HG03442 (cell line): ENCODE results near the gene POMP.
A peak's percentile ranks its signal among the peaks of the same experiment; 100 is the strongest.
"Not testable (repeated sequence)": the region's sequence is repeated elsewhere in the genome, so short reads cannot be mapped to it uniquely, and the experiment has no call there.

Source experiments
- ATAC-seq: cut with Tn5 transposase; IDR thresholded peaks from one replicate; pipeline ENCODE4 v1.9.1; 2021; ENCODE audit warnings: mild to moderate bottlenecking, moderate library complexity; ENCODE audit not compliant: unreplicated experiment

POMP gene

DNA sequence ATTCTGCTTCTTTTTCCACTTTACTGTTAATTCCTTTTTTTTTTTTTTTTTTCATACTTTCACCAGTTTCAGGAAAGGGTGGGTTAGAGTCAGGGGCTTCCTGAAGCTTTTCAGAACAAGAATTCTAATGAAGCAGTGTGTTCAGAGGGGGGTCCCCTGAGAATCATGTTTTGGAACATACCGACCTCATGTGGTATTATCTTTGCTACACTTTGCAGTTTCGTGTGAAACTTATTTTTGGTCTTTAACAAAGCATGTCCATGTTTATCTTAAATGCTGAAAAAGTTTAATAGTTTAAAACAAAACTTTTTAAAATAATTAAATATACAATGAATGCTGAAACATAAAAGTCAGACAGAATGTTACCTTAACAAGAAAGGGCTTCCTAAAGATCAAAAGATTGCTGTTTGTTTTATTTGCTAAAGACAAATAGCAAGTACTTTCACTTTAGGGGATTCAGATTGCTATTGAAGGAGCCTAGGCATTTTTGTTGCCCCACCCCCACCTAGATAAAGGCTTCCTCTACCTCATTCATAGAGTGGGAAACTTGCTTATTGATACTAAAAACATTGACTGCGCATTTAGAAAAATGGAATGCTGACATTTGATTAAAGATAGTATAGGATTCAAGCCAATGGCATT, 21.1 kb upstream of the POMP start:
- no peak for ATAC-seq

DNA sequence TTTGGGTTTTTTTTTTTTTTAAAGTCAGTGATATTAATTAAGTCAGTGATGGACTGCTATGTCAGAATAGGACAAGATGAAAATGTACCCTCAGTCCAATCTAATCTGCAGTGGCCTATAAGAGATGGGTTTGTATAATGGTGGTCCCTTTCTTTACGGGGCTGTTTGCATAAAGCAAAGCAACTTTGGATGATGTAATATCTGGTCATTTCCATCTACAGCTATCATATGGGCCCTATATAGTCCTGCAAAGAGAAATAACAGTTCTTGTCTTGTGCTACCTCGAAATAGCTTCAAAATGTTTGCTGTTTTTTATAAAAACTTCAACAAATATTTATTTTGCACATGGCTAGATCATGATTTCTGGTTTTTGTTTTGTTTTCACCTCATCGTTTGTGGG, 20.2 kb upstream of the POMP start:
- ATAC-seq: no peak

DNA sequence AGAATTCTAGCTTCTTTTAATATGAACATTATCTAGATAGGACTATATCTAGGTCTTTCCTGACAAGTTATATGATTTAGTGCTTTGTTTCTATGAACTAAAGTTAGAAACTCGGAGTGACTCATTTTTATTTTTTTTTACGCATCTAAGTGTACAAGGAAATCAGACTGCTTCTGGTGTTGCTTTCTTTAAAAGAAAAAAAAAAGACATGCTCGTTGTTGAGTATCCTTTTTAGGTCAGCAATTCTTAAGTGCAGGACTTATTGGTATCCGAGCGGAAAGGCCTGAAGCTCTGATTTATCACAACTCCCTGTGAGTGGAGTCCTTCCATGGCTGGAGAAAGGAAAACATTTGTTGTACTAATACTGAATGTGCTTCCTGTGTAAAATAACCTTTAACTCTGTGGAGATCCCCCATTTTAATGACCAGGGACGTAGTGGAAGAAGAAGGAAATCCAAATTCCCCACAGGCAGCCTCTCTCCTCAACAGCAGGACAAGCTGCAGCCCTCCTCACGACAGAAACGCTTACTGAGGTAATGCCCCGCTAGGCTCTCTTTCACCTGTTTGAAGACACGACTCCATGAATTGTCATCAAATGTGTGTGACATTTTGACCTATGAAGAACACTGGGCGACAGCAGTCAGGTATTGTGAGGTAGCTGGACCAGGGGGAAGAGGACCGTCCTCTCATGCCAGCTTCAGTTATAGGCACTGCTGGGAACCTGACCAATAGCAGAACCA, 17.9 kb upstream of the POMP start:
- peak; percentile 15 for ATAC-seq

DNA sequence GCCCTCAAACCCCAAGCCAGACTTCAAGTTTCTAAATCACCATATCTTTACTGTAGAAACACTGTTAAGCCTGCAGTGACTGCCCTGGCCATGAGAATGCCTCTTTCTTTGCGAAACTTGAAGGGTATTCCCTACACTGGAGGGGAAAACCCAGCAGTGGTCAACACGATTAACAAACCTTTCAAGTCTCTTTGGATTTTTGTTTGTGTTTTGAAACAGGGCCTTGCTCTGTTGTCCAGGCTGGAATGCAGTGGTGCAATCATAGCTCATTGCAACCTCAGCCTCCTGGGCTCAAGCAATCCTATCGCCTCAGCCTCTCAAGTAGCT, 17.4 kb upstream of the POMP start:
- peak; percentile 86 for ATAC-seq

GRCh38 chr13:28650284-28650683, 8.6 kb upstream of the POMP start:
- no peak for ATAC-seq

GRCh38 chr13:28651810-28652401, 7.0 kb upstream of the POMP start:
- no peak for ATAC-seq

GRCh38 chr13:28653111-28653510, 5.8 kb upstream of the POMP start:
- ATAC-seq: no peak

DNA sequence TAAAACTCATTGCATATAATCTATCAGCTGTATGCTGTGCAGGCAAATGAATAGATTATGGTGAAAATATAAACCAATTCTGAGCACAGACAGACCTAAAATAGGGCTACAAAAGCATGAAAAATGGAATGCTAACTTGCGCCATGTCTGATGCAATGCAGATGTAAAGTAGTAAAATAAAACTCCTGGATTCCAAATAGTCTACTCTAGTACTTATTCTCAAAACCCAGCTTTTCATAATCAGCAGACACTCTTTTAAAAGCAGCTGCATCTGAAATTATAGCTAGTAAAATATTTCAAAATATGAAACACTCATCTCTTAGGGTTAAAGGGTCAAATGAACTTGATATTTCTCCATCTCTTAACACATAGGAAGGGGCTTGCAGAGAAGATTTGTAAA, 4.7 kb upstream of the POMP start:
- no peak for ATAC-seq

DNA sequence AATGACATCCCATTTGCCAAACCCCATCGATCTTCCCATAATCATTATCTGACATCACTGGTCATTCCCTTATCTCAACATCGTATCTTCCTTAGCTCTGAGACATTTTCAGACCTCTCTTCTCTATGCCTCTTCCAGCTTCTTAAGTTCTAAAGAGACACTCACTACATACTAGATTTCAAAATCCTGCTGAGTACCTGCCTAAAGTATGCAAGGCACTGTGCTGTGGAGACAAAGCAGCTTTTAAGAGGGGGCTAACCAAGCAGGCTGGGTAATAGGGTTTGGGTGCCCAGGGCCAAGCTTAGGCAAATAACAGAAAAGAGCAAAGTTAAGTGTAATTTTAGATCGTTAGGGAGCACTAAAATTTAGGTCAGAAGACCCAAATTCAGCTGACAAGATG, 3.4 kb upstream of the POMP start:
- no peak for ATAC-seq

- ATAC-seq: no peak
Measured at GRCh38 chr13:28657784-28658538, 969 bp upstream of the POMP start.

- ATAC-seq: peak; percentile 8
Measured at GRCh38 chr13:28658539-28658795, 463 bp upstream of the POMP start.

DNA sequence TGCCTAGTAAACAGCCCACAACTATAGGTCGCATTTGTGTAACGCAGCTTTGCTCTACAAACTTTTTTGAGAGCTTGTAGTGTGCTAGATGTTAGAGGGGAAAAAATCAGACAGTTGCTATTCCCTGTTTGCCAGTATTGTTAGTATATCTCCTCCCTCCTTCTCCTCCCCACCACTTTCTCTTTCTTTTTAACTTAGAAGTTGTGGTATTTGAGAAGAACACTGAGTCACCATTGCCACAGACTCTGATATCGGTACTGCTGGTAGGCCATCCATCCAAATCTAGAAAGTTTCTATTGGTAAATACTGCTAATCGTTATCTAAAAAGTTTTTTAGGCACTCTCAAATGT, 666 bp downstream of the POMP start:
- ATAC-seq: peak; percentile 29

- ATAC-seq: no peak
Measured at GRCh38 chr13:28666897-28667488, 8.1 kb downstream of the POMP start.

GRCh38 chr13:28671126-28671792, 12.3 kb downstream of the POMP start:
- no peak for ATAC-seq

GRCh38 chr13:28678809-28679208, 19.9 kb downstream of the POMP start:
- ATAC-seq: no peak

DNA sequence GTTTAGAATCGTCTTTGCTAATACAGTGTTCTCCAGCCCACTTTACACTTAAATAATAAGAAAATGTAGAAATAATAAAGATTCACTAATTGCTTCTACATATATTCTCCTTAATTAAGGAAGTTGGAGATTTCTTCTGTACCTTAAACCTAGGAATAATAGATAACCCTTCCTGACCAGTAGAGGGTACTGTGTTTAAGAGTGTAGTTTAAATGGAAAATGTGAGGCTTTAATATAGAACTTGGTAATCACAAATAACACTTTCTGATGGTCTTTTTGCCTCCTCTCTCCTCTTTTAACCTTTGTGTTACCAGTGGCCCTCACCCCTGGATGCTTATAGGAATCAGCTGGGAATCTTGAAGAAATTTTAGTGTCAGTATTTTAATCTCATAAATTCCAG, 20.7 kb downstream of the POMP start:
- no peak for ATAC-seq

GRCh38 chr13:28680541-28680940, 21.6 kb downstream of the POMP start:
- ATAC-seq: no peak

DNA sequence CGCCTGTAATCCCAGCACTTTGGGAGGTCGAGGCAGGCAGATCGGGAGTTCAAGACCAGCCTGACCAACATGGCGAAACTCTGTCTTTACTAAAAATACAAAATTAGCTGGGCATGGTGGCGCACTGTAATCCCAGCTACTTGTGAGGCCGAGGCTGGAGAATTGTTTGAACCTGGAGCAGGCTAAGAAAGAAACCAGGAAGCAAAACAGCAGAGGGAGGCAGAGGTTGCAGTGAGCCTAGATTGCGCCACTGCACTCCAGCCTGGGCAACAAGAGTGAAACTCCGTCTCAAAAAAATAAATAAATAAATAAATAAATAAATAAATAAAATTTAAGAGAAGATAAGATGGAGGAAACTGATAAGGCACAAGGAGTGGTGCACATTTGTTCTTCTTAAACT, 24.2 kb downstream of the POMP start:
- not testable (repeated sequence) for ATAC-seq

GRCh38 chr13:28684257-28684656, 25.3 kb downstream of the POMP start:
- ATAC-seq: no peak

- no peak for ATAC-seq
Measured at GRCh38 chr13:28685114-28685513, 26.2 kb downstream of the POMP start.

GRCh38 chr13:28685892-28686291, 27.0 kb downstream of the POMP start:
- ATAC-seq: no peak
